Measurements from ENCODE around the gene BTBD18.

BTBD18 gene

DNA sequence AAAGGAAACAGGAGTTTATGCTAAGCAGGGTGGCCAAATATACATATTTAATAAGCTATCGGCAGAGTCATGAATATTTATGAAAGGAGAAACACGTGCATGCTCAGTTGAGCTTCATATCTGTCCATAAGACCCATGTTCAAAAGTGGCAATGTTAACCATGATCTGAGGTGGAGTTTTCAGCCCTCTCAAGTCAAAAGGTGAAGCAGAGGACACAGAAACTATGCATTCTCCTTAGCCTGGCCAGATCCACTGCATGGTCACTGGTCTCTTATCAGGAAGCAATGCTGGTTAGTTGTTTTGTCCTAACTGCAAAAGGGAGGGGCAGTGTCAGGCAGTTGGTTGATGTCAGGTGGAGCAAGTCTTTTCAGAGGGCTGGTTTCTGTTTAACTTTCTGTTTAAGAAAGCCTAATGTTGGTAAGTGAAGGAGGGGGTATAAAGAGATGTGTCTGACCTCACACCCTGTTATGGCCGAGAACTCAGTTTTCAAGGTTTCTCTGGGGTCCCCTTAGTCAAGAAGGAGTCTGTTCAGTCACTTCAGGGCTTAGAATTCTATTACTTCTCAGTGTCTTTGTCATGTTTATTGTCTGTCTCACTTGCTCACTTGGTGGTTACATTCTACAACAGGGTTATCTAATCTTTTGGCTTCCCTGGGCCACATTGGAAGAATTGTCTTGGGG, 15.9 kb downstream of the BTBD18 start:
- no peak for TF ChIP-seq ESRRG (CRISPR knock-in tag; IDR thresholded peaks at IDR 0.05)
- TF ChIP-seq ZNF70 (CRISPR knock-in tag; IDR thresholded peaks at IDR 0.05), result no peak
- no peak for TF ChIP-seq TCF4 (CRISPR knock-in tag; IDR thresholded peaks at IDR 0.05; ENCODE audit: borderline replicate concordance)
- no peak for TF ChIP-seq ZFP3 (CRISPR knock-in tag; IDR thresholded peaks at IDR 0.05)
- TF ChIP-seq, protein P1, sequence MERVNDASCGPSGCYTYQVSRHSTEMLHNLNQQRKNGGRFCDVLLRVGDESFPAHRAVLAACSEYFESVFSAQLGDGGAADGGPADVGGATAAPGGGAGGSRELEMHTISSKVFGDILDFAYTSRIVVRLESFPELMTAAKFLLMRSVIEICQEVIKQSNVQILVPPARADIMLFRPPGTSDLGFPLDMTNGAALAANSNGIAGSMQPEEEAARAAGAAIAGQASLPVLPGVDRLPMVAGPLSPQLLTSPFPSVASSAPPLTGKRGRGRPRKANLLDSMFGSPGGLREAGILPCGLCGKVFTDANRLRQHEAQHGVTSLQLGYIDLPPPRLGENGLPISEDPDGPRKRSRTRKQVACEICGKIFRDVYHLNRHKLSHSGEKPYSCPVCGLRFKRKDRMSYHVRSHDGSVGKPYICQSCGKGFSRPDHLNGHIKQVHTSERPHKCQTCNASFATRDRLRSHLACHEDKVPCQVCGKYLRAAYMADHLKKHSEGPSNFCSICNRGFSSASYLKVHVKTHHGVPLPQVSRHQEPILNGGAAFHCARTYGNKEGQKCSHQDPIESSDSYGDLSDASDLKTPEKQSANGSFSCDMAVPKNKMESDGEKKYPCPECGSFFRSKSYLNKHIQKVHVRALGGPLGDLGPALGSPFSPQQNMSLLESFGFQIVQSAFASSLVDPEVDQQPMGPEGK (CRISPR knock-in tag; IDR thresholded peaks at IDR 0.05; ENCODE audit: borderline replicate concordance), result no peak
- TF ChIP-seq ZNF8 (CRISPR knock-in tag; IDR thresholded peaks at IDR 0.05), result no peak
- no peak for ATAC-seq

DNA sequence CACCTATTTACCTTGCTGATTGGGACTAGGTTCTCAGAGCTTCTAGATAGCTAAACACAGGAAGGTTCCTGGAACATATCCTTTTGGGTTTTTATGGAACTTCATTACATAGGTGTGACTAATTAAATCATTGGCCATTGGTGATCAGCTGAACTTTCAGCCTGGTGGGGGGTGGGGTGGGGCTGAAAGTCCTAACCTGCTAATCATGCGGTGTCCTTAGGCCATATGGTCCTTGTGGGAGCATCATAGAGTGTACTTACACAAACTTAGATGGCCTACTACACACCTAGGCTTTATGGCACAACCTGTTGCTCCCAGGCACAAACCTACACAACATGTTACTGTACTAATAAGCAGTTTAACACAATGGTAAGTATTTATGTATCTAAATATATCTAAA, 19.0 kb downstream of the BTBD18 start:
- TF ChIP-seq OSR1 (CRISPR knock-in tag; IDR thresholded peaks at IDR 0.05), result no peak
- TF ChIP-seq ZNF8 (CRISPR knock-in tag; IDR thresholded peaks at IDR 0.05), result no peak
- TF ChIP-seq ZNF70 (CRISPR knock-in tag; IDR thresholded peaks at IDR 0.05), result no peak
- no peak for TF ChIP-seq PPARA (CRISPR knock-in tag; IDR thresholded peaks at IDR 0.05; ENCODE audit: borderline replicate concordance)
- TF ChIP-seq, protein P2, sequence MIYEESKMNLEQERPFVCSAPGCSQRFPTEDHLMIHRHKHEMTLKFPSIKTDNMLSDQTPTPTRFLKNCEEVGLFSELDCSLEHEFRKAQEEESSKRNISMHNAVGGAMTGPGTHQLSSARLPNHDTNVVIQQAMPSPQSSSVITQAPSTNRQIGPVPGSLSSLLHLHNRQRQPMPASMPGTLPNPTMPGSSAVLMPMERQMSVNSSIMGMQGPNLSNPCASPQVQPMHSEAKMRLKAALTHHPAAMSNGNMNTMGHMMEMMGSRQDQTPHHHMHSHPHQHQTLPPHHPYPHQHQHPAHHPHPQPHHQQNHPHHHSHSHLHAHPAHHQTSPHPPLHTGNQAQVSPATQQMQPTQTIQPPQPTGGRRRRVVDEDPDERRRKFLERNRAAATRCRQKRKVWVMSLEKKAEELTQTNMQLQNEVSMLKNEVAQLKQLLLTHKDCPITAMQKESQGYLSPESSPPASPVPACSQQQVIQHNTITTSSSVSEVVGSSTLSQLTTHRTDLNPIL (CRISPR knock-in tag; IDR thresholded peaks at IDR 0.05; ENCODE audit: low read depth), result no peak
- no peak for TF ChIP-seq GLIS3 (CRISPR knock-in tag; IDR thresholded peaks at IDR 0.05)
- ATAC-seq, result no peak

DNA sequence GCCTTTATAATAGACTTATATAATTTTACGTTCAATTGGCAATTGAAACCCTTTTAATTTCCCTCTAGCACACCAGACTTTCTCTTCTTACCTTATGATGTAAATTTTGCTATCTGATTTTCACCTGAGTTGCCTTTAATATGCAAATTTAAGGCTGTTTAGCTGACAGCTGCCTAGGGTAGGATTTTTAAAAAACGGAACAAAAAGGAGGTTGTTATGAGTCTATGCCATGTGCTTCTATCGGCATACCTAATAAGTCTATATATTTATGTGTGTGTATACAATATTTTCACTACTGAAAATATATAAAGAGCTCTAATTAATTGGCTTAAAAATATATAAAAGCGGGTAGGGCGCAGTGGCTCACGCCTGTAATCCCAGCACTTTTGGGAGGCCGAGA, 22.1 kb downstream of the BTBD18 start:
- ATAC-seq, result no peak
- TF ChIP-seq OSR1 (CRISPR knock-in tag; IDR thresholded peaks at IDR 0.05) (no peak), ESRRG (CRISPR knock-in tag; IDR thresholded peaks at IDR 0.05) (no peak), TCF4 (CRISPR knock-in tag; IDR thresholded peaks at IDR 0.05; ENCODE audit: borderline replicate concordance) (no peak)
- TF ChIP-seq, protein P1 (CRISPR knock-in tag; IDR thresholded peaks at IDR 0.05; ENCODE audit: borderline replicate concordance), result no peak

DNA sequence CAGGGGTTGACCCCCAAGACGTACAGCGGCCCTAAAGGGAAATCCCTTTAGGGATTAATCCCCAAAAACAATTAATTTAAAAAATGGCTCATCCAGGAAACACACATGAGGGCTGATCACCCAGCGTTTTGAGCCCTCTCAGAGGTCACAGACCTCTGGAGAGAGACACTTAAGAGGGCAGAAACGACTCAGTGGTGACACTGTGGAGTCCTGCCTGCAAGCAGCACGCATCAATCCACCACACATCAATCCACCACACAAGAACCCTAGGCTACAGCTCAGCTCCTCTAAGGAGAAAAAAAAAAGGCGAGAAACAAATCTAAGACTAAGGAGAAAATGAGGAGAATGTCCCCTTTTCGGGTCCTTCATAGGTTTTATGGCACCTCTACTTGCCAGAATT, 22.8 kb downstream of the BTBD18 start:
- ATAC-seq, result no peak
- TF ChIP-seq ZC3H10 (CRISPR knock-in tag; IDR thresholded peaks at IDR 0.05) (no peak), PPARA (CRISPR knock-in tag; IDR thresholded peaks at IDR 0.05; ENCODE audit: borderline replicate concordance) (no peak), RARB (CRISPR knock-in tag; IDR thresholded peaks at IDR 0.05) (no peak), ZNF565 (CRISPR knock-in tag; conservative IDR thresholded peaks at IDR 0.05; ENCODE audit: low read depth) (no peak), BACH2 (CRISPR knock-in tag; IDR thresholded peaks at IDR 0.05; ENCODE audit: borderline replicate concordance) (no peak), ARNTL (CRISPR knock-in tag; IDR thresholded peaks at IDR 0.05; ENCODE audit: borderline replicate concordance, low read depth) (no peak), ZFP3 (CRISPR knock-in tag; IDR thresholded peaks at IDR 0.05) (no peak), ZFP30 (CRISPR knock-in tag; IDR thresholded peaks at IDR 0.05) (no peak), SNAI2 (CRISPR knock-in tag; IDR thresholded peaks at IDR 0.05) (no peak)
- TF ChIP-seq, protein P1 (CRISPR knock-in tag; IDR thresholded peaks at IDR 0.05; ENCODE audit: borderline replicate concordance), result no peak
- TF ChIP-seq, protein P3, sequence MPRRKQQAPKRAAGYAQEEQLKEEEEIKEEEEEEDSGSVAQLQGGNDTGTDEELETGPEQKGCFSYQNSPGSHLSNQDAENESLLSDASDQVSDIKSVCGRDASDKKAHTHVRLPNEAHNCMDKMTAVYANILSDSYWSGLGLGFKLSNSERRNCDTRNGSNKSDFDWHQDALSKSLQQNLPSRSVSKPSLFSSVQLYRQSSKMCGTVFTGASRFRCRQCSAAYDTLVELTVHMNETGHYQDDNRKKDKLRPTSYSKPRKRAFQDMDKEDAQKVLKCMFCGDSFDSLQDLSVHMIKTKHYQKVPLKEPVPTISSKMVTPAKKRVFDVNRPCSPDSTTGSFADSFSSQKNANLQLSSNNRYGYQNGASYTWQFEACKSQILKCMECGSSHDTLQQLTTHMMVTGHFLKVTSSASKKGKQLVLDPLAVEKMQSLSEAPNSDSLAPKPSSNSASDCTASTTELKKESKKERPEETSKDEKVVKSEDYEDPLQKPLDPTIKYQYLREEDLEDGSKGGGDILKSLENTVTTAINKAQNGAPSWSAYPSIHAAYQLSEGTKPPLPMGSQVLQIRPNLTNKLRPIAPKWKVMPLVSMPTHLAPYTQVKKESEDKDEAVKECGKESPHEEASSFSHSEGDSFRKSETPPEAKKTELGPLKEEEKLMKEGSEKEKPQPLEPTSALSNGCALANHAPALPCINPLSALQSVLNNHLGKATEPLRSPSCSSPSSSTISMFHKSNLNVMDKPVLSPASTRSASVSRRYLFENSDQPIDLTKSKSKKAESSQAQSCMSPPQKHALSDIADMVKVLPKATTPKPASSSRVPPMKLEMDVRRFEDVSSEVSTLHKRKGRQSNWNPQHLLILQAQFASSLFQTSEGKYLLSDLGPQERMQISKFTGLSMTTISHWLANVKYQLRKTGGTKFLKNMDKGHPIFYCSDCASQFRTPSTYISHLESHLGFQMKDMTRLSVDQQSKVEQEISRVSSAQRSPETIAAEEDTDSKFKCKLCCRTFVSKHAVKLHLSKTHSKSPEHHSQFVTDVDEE (CRISPR knock-in tag; IDR thresholded peaks at IDR 0.05), result no peak
- TF ChIP-seq, protein P4, sequence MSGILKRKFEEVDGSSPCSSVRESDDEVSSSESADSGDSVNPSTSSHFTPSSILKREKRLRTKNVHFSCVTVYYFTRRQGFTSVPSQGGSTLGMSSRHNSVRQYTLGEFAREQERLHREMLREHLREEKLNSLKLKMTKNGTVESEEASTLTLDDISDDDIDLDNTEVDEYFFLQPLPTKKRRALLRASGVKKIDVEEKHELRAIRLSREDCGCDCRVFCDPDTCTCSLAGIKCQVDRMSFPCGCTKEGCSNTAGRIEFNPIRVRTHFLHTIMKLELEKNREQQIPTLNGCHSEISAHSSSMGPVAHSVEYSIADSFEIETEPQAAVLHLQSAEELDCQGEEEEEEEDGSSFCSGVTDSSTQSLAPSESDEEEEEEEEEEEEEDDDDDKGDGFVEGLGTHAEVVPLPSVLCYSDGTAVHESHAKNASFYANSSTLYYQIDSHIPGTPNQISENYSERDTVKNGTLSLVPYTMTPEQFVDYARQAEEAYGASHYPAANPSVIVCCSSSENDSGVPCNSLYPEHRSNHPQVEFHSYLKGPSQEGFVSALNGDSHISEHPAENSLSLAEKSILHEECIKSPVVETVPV (CRISPR knock-in tag; IDR thresholded peaks at IDR 0.05), result no peak

All from SK-N-SH treated with all-trans-retinoic acid at 6 μM for 48 hours (cell line).